Upper lobe of left lung (tissue), 6 donors: ENCODE data around the gene SGCD. TPM values are rescaled to one million over a fixed set of nuclear protein-coding genes. Genes with fewer than 3 reads are reported as not detected.

Experiments
- ATAC-seq, 2 donors: fragments of 200-7000 bp; cut with Tn5 transposase; one replicate each; pipeline ENCODE4 v1.9.1; 2022; ENCODE audit warnings: mild to moderate bottlenecking in 2 of 2, moderate library complexity in 2 of 2; ENCODE audit not compliant: low FRiP score in 2 of 2
- DNase-seq, 2 donors: peaks; one replicate each; pipeline ENCODE4 v3.0.0-alpha.2; 2019 to 2020
- H3K27ac ChIP-seq, 4 donors: fragments of 200-600 bp; sonication (generic); one replicate each; pipeline ENCODE4 v1.5.1; 2016 to 2019
- H3K27me3 ChIP-seq, 4 donors: fragments of 200-600 bp; sonication (generic); one replicate each; pipeline ENCODE4 v1.5.1; 2017 to 2019
- H3K36me3 ChIP-seq, 4 donors: fragments of 200-600 bp; sonication (generic); one replicate each; pipeline ENCODE4 v1.5.1; 2016 to 2019
- H3K4me1 ChIP-seq, 4 donors: fragments of 200-600 bp; sonication (generic); one replicate each; pipeline ENCODE4 v1.5.1; 2018 to 2019
- H3K4me3 ChIP-seq, 4 donors: fragments of 200-600 bp; sonication (generic); one replicate each; pipeline ENCODE4 v1.5.1; 2017 to 2019; ENCODE audit warnings: mild to moderate bottlenecking in 2 of 4, moderate library complexity in 1 of 4
- H3K9me3 ChIP-seq, 4 donors: fragments of 200-600 bp; sonication (generic); one replicate each; pipeline ENCODE4 v1.5.1; 2018 to 2019
- EP300 ChIP-seq, 4 donors: sonication (generic); formaldehyde crosslinking; IDR thresholded peaks; one replicate each; pipeline ENCODE4 v1.5.1; 2017; ENCODE audit warnings: antibody characterized with exemption in 4 of 4, control low read depth in 2 of 4
- POLR2A ChIP-seq, 4 donors: fragments of 450-650 bp; IDR thresholded peaks; one replicate each; pipeline ENCODE4 v1.5.1; 2016 to 2017; ENCODE audit warnings: antibody characterized with exemption in 4 of 4, mild to moderate bottlenecking in 2 of 4
- POLR2AphosphoS5 ChIP-seq, 2 donors: sonication (generic); formaldehyde crosslinking; IDR thresholded peaks; one replicate each; pipeline ENCODE4 v1.5.1; 2017; ENCODE audit warnings: antibody characterized with exemption in 2 of 2
- WGBS, 2 donors: methylation state at CpG; one replicate each; pipeline ENCODE4 v1.1.5; 2017 to 2018; 5-methylcytosine and 5-hydroxymethylcytosine counted together
- total RNA-seq, 6 donors: library from RNA; depleted of rRNA in 4 of 6; stranded (reverse); fragments of >200 nt in 4 of 6; gene quantifications; one replicate each; pipeline versions ENCODE4 v1.1.0 to v1.2.1, GENCODE V29; 2016 to 2021
- TF ChIP-seq, protein P1 (sequence below), 6 experiments: fragments of 450-650 bp in 4 of 6; fragments of 200-600 bp in 2 of 6; sonication (generic) in 2 of 6; IDR thresholded peaks; one replicate each; pipeline ENCODE4 v1.5.1; 2016 to 2019; ENCODE audit warnings: antibody characterized with exemption in 6 of 6
- donor health status: DM: no; HTN: no; CAD: no; lungs with moderate emphysema.
- donor health status: DM: no; HTN: yes; CAD: no; lungs with severe emphysema.

The SGCD gene
- total RNA-seq, 6 donors from 2014 or later = 1.0 to 7.8 (median 1.8) TPM

DNA sequence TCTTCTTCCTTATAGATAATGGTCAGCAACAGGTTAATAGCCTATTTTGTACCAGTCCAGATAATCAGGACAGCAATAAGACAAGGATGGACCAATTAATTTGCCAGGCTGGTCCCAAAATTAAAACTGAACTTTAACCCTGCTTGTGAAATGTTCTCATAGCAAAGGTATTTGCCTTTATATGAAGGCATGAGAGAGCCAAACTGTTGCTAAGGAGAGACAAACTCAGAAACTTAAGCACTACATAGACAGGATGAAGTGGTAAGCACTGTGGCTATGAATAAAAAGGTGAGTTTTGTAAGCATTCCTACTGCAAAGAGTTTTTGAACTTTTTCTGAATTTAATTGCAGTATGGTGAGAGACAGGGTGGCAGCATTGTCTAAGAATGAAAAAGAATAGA, 348.4 kb downstream of the SGCD start:
- no peak overlapping the region for H3K4me3 ChIP-seq
- no peaks in the 10 kb centered on the region for H3K27me3 ChIP-seq
- H3K9me3 ChIP-seq = no peaks in the 10 kb centered on the region
- H3K27ac ChIP-seq = no peak overlapping the region
- H3K4me1 ChIP-seq = no peaks in the 10 kb centered on the region
- no peak for DNase-seq
- TF ChIP-seq EP300 (IDR thresholded peaks at IDR 0.05) = no peak
- TF ChIP-seq, protein P1, sequence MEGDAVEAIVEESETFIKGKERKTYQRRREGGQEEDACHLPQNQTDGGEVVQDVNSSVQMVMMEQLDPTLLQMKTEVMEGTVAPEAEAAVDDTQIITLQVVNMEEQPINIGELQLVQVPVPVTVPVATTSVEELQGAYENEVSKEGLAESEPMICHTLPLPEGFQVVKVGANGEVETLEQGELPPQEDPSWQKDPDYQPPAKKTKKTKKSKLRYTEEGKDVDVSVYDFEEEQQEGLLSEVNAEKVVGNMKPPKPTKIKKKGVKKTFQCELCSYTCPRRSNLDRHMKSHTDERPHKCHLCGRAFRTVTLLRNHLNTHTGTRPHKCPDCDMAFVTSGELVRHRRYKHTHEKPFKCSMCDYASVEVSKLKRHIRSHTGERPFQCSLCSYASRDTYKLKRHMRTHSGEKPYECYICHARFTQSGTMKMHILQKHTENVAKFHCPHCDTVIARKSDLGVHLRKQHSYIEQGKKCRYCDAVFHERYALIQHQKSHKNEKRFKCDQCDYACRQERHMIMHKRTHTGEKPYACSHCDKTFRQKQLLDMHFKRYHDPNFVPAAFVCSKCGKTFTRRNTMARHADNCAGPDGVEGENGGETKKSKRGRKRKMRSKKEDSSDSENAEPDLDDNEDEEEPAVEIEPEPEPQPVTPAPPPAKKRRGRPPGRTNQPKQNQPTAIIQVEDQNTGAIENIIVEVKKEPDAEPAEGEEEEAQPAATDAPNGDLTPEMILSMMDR (IDR thresholded peaks at IDR 0.05) = no peak
- TF ChIP-seq POLR2AphosphoS5 (IDR thresholded peaks at IDR 0.05) = no peak
- TF ChIP-seq POLR2A (IDR thresholded peaks at IDR 0.05) = no peak
- H3K36me3 ChIP-seq = no peaks in the 10 kb centered on the region
- no peak for ATAC-seq

DNA sequence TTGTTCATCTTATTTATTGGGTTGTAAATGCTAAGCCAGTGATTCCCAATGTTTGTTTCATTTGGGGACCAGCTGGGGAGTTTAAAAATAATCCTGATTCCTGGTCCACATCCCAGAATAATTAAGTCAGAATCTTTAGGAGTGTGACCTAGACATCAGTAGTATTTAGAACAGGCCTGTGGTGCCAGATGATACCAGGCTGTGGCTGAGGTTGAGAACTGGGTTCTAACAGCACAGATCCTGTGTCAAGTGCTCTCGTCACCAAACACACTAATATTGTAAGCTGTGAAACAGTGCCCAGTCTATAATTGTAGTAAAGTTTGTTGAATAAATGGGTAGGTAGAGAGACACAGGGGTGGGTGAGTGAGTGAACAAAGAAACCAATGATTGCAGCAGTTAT, 351.0 kb downstream of the SGCD start:
- 67 to 80% methylated on average over 1 of the region's 1 CpG for WGBS, 2 donors
- H3K9me3 ChIP-seq = no peaks in the 10 kb centered on the region
- no peaks in the 10 kb centered on the region for H3K36me3 ChIP-seq
- H3K4me3 ChIP-seq = no peak overlapping the region
- no peak for ATAC-seq
- no peak overlapping the region for H3K27ac ChIP-seq
- no peak for TF ChIP-seq POLR2AphosphoS5 (IDR thresholded peaks at IDR 0.05)
- no peak for TF ChIP-seq EP300 (IDR thresholded peaks at IDR 0.05)
- TF ChIP-seq POLR2A (IDR thresholded peaks at IDR 0.05) = no peak
- H3K27me3 ChIP-seq = no peaks in the 10 kb centered on the region
- H3K4me1 ChIP-seq = no peaks in the 10 kb centered on the region
- no peak for DNase-seq

DNA sequence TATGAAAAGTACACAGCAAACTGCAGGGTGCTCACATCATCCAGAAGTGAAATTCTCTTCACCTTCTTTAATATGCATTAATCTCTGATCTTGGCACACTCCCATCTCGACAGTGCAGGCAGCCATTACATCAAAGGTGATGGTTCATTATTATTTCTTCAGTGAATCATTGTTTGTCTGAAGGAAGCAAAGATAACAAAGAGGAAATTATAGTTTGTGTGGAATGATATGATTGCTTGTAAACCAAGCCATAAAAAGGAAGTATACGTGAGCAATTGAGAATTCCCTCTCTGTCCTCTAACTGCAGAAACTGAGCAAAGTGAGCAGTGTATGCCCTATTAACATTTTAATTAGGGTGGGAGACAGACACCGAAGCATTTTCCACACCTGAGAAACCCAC, 351.5 kb downstream of the SGCD start:
- Histone ChIP-seq H3K27ac (no peak overlapping the region), H3K9me3 (no peaks in the 10 kb centered on the region), H3K4me3 (no peak overlapping the region), H3K27me3 (no peaks in the 10 kb centered on the region), H3K36me3 (no peaks in the 10 kb centered on the region), H3K4me1 (no peaks in the 10 kb centered on the region)
- no peak for ATAC-seq
- no peak for DNase-seq
- 48 to 52% methylated on average over 3 of the region's 3 CpGs for WGBS, 2 donors
- TF ChIP-seq, protein P1 (IDR thresholded peaks at IDR 0.05) = no peak
- no peak for TF ChIP-seq POLR2A (IDR thresholded peaks at IDR 0.05)
- TF ChIP-seq POLR2AphosphoS5 (IDR thresholded peaks at IDR 0.05) = no peak
- no peak for TF ChIP-seq EP300 (IDR thresholded peaks at IDR 0.05)

DNA sequence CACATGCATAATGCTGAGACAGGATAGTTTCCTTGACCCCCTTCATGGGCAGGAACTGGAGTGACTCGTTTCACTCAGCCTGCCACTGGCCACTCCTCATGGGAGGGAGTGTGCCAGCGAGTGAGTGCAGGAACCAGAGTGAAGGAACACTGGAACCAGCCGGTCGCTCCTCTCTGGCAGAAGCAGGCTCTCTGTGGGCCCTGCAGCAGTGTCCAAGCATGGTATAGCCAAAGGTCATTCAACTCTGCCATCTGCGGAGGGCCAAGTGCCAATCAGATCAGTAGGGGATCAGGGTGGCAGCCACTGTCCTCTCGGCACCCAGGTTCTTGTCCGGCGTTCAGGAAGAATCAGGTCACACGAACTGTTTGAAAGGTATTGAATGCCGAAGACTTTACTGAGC, 353.9 kb downstream of the SGCD start:
- H3K27me3 ChIP-seq = no peaks in the 10 kb centered on the region
- no peak overlapping the region for H3K4me3 ChIP-seq
- TF ChIP-seq POLR2A (IDR thresholded peaks at IDR 0.05) (no peak), POLR2AphosphoS5 (IDR thresholded peaks at IDR 0.05) (no peak), EP300 (IDR thresholded peaks at IDR 0.05) (no peak)
- TF ChIP-seq, protein P1 (IDR thresholded peaks at IDR 0.05) = no peak
- ATAC-seq (no peak), DNase-seq (peak in 1 of 2 donors; percentile 1)
- H3K9me3 ChIP-seq = no peaks in the 10 kb centered on the region
- 86 to 88% methylated on average over 10 of the region's 10 CpGs for WGBS, 2 donors
- H3K4me1 ChIP-seq = no peaks in the 10 kb centered on the region
- H3K36me3 ChIP-seq = no peaks in the 10 kb centered on the region
- H3K27ac ChIP-seq = no peak overlapping the region

DNA sequence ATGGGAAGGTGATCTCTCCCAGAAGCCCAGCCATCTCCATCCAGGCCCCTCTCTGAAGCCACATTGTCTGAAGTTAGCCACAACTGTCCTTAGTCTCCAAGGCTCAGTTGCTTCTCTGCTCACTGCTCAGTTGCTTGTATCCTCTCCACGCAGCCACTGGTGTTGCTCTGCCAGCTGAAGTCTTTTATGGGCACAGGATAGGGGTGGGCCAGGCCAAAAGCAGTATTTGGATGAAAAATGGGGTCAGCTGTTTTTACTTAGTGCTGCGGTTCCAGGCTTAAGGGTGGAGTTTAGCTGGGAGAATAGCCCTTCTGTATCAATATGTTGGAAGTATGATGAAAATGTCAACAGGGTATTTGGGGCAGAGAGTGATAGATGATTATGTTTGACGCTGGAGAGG, 354.3 kb downstream of the SGCD start:
- TF ChIP-seq POLR2A (IDR thresholded peaks at IDR 0.05) (no peak), EP300 (IDR thresholded peaks at IDR 0.05) (no peak), POLR2AphosphoS5 (IDR thresholded peaks at IDR 0.05) (no peak)
- TF ChIP-seq, protein P1 (IDR thresholded peaks at IDR 0.05) = no peak
- no peak overlapping the region for H3K27ac ChIP-seq
- no peaks in the 10 kb centered on the region for H3K27me3 ChIP-seq
- no peaks in the 10 kb centered on the region for H3K36me3 ChIP-seq
- no peak overlapping the region for H3K4me3 ChIP-seq
- DNase-seq (no peak), ATAC-seq (no peak)
- no peaks in the 10 kb centered on the region for H3K9me3 ChIP-seq
- no peaks in the 10 kb centered on the region for H3K4me1 ChIP-seq
- WGBS, 2 donors = 77 to 85% methylated on average over 3 of the region's 3 CpGs
